Endometrial microvascular endothelial cells (primary cell): ENCODE measurements around the gene DNAJA1. TPM values are rescaled to one million over a fixed set of nuclear protein-coding genes. Genes with fewer than 3 reads are reported as not detected.

Experiments
- in situ Hi-C: cut with HindIII; loops from 2 replicates; pipeline ENCODE4 v1.10.0; 2017; ENCODE audit warnings: low sequenced_read_pairs, low pct_unique_long_range_greater_than_20kb; ENCODE audit errors: inconsistent ontology term
- total RNA-seq: library from RNA; depleted of rRNA; stranded (reverse); fragments of >200 nt; gene quantifications from one replicate; pipeline ENCODE4 v1.2.3, GENCODE V29; 2015; ENCODE audit errors: inconsistent ontology term

DNAJA1 gene
- total RNA-seq, 1 donor from 2014 or later = 207 TPM

DNA sequence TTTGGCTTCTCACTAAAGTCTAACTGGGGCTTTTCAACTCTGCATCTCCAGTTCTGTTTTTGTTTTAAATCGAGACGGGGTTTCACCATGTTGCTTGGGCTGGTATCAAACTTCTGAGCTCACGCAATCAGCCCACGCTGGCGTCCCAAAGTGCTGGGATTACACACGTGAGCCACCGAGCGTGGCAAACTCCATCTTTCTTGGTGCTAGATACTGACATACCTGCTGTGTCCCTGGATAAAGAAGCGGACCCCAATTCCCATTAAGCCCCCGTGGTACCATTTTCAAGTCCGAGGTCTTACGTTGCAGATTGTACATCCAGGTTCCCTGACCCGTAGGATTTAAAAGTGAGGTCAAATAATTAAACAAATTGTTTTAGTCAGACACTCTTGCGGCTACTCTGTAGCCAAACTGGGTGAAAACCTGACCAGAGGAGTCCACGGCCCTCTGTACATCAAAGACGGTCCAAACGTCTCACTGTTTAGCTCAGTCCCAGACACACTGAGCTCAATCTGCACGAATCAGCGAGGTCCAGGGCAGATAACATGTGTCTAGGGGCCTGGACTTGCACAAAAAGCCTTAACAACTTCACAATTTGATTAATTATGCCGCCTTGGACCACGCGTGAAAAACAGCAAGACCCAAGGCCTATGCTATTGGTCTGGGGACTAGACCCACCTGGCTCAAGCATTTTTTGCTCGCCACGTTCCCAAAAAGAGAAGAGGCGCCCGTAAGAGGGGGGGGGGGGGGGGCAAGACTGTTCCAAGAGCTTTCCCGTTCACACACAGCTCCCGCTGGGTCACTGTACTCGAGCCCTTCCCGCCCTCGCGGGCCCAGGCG is 727 bp upstream of the DNAJA1 start:
- in situ Hi-C loops = no loop called here

GRCh38 chr9:33025572-33026342 is 684 bp downstream of the DNAJA1 start:
- in situ Hi-C loops = no loop called here

DNA sequence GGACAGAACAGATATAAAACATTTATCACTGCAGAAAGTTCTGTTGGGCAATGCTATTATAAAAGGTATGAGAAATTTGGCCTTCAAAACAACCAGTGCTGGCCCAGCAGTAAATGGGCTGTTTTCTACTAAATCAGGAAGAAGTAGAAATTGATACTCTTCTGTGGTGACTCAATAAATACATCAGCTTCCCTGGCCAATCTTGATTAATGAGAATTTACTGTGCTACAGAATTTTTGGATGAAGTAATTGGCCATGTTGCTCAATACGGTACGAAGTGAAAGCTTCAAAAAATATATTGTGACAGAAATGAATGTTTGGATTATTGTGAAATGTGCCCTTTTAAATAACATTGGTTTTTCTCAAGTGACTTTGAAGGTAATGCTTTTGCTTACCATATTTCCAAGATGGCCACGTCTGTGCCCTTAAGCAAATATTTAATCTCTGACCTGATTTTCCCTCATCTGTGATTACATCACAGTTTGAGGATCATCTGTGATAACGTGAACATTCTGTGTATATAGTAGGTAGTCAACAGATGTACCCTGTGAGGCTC is 4.2 kb downstream of the DNAJA1 start:
- in situ Hi-C loops = no loop called here

DNA sequence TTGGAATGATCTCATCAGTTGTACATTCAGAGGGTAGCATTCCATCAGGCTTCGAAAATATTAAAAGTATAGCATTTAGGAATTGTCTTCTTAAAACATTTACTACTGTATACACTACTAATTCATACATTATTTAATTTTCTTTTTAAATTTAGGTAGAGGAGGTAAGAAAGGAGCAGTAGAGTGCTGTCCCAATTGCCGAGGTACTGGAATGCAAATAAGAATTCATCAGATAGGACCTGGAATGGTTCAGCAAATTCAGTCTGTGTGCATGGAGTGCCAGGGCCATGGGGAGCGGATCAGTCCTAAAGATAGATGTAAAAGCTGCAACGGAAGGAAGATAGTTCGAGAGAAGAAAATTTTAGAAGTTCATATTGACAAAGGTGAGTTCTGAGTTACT is 5.2 kb downstream of the DNAJA1 start:
- in situ Hi-C loops = no loop called here

DNA sequence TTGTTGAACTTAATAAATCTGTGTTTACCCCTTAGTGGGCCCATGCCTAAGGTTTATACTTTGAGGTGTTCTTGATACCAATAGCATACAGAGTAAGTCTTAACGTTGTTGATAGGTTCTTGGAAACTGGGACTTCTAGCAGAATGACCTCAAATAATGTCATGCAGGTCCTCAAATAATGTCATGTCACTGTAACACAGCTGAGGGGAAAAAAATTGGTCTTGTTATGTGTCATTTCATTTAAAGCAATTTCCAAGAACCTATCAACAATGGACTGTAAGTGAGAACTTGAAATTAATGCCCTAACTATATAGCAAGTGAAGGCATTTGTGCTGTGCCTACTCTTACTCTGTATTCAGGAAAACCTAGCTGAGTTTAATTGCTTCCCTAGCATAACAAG is 7.2 kb downstream of the DNAJA1 start:
- in situ Hi-C loops = no loop called here

DNA sequence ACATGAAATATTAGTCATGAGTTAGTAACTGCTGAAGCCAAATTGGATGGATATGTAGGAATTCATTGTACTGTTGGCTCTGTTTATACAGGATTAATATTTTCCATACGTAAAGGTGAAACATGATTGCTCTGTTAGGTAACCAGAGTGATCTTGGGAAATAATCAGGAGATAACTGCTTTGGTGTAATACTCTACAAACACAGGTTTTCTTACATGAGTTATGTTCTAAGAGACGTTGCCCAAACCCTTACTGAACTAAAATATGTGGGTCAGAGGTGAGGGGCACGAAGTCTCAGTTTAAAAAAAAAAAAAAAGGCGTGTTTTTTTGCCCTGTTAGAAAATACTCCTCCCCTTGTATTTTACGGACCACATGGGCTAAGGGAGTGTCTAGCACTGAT is 7.8 kb downstream of the DNAJA1 start:
- in situ Hi-C loops = no loop called here

DNA sequence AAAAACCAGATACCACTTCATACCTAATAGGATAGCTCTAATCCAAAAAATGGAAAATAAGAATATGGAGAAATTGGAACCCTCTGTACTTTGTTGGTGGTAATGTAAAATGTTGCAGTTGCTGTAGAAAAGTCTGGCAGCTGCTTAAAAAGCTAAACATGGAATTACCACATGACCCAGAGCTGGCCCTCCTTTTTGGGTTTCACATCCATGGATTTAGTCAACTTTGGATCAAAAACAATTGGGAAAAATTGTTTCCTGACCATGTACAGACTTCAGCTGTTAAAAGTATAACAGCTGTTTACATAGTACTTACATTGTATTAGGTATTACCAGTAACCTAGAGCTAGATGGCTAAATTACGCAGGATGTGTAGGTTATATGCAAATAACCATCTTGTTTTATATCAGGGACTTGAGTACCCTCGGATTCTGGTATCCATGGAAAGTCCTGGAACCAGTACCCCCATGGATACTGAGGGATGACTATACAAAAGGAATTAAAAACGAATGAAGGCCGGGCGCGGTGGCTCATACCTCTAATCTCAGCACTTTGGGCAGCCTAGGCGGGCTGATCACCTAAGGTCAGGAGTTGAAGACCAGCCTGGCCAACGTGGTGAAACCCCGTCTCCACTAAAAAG is 15.8 kb downstream of the DNAJA1 start:
- in situ Hi-C loops = no loop called here

DNA sequence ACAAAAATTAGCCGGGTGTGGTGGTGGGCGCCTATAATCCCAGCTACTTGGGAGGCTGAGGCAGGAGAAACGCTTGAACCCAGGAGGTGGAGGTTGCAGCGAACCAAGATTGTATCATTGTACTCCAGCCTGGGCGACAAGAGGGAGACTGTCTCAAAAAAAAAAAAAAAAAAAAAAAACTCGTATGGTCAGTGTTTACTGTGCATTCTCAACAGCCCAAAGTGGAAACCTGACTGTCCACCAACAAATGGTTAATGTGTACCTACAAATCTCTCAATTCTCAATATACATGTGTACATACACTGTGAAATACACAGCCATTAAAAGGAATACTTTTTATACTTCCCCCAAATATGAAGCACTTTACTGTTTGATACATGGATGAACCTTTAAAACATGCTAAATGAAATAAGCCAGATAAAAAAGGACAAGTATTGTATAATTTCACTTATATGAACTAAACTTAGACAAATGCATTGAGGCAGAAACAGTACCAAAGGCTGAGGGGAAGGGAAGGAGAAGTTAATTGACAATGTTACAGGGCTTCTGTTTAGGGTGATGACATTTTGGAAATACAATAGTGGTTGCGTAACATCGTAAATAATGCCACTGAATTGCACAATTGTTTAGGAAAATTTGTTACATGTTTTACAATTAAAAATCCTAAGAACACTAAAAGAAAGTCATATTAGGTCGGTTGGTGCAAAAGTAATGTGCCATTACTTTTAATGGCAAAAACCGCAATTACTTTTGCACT is 16.5 kb downstream of the DNAJA1 start:
- in situ Hi-C loops = no loop called here

DNA sequence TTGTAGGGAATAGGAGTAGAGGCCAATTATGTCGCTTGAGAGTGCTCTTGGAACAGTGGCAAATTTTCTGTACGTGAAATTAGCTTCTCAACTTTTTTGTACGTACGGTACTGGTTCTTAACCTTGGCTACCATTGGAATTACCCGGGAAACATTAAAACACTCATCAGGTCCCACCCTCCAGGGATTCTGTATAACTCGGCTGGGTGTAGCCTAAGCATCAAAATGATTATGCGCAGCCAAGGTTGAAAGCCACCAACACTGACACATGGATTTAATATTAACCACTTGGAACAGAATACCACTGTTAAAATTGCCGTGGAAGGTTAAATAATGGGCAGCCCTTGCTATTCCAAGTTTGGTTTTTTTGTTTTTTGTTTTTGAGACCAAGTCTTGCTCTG is 17.4 kb downstream of the DNAJA1 start:
- in situ Hi-C loops = no loop called here

- in situ Hi-C loops = no loop called here
Measured at GRCh38 chr9:33043671-33044070, 18.6 kb downstream of the DNAJA1 start.

DNA sequence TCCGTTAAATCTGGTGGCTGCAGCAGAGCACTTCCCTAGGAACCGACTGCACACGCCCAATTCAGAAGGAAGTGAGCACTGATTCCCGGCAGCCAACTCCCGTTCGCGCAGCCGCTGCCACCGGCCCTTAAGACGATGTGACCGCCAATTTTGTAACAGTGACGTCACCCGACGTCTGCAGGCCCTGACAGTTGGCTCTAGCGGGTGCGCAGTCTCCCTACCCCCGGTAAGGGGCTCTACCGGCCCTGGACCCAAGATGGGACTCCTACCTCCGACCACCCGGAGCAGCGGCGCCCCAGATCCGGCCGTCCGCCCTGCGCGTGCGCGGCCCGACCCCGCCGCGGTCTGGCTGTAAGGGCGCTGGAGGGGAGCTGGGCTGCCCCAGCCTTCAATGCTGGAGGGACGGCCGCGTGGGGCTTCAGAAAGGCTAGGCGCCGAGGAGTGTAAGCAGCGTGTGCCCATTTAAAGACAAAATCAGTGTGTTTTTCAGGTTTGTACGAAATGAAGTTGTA is 19.1 kb downstream of the DNAJA1 start:
- in situ Hi-C loops = no loop called here

- in situ Hi-C loops = no loop called here
Measured at GRCh38 chr9:33044677-33045282, 19.7 kb downstream of the DNAJA1 start.

DNA sequence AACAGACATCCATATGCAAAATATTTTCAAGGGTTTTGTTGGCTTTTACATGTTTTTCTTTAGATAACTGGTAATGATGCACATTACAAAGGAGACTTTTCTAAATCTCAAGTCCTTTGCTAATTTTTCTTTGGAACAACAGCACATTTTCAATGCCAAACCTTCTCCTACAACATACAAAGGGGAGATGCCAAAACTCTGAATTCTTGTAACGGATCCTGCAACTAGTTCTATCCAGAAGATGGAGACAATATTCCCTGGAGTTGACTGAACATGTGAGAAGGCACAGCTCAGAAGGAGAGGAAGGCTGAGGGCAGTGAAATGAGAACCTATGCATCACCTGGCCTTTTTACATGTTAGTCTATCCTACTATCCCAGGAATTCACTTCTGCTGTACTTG is 21.0 kb downstream of the DNAJA1 start:
- in situ Hi-C loops = no loop called here

- in situ Hi-C loops = no loop called here
Measured at GRCh38 chr9:33048054-33048465, 23.0 kb downstream of the DNAJA1 start.

- in situ Hi-C loops = no loop called here
Measured at GRCh38 chr9:33049680-33050361, 24.7 kb downstream of the DNAJA1 start.

- in situ Hi-C loops = no loop called here
Measured at GRCh38 chr9:33051144-33051543, 26.1 kb downstream of the DNAJA1 start.

DNA sequence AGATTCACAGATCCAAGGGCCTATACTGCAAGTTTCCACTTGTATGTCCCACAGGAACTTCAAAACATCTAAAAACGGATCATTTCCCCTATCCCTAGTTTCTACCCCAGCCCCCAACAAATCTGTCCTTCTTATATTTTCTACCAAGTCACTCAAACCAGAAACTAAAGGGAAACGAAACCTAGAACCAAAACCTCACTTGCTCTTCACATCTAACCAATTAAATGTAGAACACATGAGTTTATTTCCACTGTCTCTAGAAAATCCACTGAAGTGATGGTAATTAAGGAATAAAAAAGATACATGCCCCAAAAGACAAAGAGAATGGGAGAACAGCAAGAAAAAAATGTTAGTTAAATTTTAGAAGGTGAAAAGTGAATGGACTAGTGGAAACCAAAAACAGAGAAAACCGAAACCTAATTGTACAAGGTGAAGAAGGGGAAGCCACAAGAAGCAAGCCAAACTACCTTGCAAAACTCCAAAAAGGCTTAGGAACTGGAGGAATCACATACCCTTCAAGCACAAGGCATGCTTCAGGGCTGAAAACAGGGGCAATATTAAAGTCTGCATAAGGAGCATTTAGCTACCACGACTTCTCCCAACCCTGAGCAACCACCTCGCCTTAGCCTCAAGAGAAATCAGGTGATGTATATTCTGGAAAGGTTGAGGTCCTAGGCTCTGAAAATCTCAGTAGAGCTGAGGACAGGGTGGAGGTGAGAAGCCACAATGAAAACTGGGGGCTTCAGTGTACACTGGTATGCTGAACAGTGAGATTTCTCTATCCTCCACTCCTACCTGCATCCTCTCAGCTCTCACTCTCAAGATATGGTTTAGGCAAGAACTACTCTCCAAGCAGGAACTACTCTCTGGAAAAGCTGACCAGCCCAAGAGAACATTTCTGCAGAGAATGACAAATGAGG is 40.3 kb downstream of the DNAJA1 start:
- in situ Hi-C loops = no loop called here
